ENCODE data around the gene CHI3L1.

The CHI3L1 gene

DNA sequence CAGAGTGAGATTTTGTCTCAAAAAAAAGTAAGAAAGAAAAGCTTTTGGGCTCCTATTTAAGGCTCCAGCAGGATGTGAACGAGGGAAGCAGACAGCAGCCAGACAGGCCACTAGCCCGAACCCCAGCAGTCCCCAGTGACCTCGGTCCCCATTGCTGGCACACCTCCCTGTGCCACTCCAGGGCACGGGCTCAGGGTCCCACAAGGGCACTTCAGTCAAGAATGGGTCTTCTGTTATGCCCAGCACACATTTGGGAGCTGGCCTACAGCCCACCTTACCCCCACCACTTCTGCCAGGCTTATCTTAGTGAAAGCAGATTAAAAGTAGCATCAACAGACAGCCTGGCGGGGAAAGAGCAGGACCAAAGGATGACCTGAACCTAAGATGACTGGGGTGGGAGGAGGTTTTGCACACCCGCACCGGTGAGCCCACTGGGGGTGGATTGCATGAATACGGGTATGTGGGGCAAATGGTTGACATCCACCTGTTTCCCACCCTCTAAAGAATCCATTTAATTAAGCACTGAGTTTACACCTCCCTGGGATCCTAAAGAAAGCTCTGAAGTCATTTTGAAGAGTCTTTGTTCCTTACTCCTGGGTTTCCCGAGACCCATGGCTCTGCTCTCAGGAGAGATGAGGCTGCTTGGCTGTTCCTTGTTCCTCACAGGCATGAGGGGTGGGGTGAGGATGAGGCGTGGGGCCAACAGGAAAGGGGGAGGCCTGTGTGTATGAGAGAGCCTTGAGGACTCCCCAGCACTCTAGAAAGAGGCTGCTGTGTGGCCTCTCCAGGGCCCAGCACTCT is 4.7 kb downstream of the CHI3L1 start:
- DNase-seq (ENCODE audit: low read depth in 2 of 2) = no peak

DNA sequence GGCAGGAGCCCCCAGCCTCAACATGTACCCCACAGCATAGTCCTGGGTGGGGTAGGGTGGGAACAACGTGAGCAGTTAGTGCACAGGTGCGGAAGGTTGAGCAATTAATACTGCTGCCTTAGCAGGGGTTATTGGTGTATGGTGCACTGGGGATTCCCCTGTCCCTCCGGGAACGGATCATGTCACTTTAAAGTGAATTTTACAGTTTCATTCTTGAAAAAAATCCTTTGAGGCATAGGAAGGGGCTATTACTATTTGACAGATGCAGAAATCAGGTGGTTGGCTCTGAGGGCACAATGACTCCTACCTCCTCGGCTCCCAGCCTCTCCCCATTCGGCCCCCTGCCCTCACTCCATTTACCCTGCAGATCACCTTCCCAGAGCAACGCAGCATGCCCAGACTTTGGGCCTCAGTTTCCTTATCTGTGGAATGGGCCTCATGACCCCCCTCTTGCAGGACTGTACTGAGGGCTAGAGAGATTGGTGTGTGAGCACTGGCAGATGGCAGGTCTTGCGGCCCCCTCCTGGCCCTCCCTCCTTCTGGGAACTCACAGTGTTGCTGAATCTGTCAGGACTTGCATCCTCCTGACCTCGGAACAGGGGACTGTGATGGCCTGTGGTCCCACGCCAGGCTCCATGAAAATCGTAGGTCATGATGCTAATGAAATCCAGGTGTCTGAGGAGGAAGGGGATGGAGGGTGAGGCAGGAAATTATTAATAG is 5.7 kb downstream of the CHI3L1 start:
- no peak for DNase-seq (ENCODE audit: low read depth in 2 of 2)

DNA sequence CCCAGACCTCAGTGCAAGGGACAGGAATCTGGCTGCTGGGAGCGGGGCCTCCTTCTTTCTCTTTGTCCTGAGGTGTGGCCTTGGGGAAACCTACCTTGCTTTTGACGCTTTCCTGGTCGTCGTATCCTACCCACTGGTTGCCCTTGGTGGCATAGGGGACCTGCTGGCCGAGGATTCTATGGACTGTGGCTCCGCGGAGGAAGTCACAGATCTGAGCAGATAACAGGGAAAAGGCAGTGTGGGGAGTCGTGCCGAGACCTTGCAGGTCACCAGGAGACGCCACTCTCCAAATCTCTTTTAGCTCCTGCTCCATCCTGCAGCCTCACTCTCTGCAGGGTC is 6.9 kb downstream of the CHI3L1 start:
- DNase-seq (ENCODE audit: low read depth in 2 of 2) = no peak

DNA sequence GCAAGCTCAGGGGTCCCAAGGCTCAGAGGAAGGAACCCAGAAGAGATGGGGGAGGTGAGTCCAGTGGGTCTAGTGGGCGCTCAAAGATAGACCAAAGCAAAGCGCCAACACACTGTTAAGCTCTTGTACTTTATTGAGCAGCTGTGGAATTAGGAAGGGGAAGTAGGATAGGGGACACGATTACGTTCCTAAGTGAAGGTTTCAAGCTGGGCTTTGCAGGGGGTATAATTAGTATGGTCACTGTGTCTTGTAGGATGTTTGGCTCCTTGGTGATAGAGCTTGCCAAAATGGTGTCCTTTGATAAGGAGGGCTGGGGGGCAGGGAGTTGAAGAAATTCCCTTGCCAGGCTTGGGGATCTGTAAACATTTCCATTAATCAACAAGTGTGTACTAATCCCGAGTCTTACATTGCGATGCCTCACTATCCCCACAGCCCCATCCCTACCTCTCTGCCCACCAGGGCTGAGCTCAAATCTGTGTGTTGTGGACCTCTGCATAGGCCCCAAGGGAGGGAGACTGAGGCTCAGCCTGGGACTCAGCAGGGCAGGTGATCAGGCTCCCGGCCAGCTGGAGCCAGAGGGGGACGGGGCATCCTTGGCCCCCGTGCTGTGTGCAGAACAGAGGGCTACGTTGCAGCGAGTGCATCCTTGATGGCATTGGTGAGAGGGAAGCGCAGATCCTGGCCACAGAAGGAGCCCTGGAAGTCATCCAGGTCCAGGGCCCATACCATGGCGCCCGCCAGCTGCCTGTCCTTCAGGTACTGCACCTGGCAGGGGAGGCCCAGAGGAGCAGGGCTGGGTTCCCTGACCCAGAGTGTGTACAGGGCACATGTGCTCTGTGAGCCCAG is 7.5 kb downstream of the CHI3L1 start:
- DNase-seq (ENCODE audit: low read depth in 2 of 2) = no peak

DNA sequence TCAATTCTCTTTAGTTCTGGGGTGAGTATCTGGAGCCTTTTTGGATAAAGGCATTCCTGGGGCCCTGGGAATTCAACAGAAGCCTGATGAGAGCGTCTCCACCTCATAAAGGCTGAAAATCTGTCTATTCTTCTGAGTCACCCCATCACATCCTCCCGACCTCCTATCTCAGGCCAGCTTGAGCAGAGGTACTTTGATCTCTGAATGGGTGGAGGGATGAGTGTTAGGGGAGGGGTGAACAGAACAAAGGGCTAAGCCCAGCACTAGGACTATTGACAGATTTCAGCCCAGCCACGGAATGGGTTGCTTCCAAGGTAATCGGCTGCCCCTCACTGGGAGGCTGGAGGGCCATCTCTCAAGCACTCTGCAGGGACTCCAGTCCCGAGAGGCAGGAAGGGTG is 8.4 kb downstream of the CHI3L1 start:
- DNase-seq (ENCODE audit: low read depth in 2 of 2) = no peak

DNA sequence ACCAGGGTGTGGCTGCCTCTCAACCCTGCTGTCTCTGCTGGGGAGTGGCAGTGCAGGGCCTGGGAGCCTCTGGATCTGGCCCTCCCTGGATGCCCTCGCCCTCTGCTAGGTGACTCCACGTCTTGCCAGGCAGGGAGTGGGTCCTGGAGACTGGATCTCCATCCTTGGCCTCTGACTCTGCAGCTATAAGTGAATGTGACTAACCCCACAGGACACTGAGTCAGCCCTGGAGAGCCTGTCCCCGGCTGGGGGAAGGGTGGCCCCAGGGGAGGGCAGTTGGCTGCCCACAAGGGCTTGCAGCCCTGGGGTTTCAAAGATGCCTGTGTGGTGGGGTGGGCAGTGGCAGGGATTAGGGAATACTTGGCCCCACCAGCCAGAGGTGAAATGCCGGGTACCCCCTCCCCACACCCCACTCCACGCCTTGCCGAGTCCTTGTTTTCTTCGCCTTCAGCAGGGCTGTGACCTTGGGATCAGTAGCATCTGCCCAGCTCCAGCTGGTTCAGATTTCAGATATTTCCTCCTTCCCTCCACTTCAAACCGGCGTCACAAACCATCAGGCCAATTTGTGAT is 8.9 kb downstream of the CHI3L1 start:
- no peak for DNase-seq (ENCODE audit: low read depth in 2 of 2)

DNA sequence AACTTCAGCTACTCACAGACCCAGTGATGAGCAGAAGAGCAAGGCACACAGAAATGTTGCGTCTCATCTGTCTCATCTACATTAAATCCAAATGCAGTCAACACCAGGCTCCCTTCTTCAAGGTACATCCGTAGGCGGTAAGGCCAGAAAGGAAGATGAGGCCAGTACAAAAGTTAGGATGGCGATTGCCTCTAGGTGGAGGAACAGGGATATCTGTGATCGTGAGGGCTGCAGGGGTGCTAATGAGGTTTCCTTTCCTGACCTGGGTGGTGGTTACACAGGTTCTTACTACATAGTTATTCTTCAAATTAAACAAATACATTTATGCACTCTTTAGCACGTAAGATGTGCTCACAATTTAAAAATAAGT is 9.5 kb downstream of the CHI3L1 start:
- DNase-seq (ENCODE audit: low read depth in 2 of 2) = no peak

DNA sequence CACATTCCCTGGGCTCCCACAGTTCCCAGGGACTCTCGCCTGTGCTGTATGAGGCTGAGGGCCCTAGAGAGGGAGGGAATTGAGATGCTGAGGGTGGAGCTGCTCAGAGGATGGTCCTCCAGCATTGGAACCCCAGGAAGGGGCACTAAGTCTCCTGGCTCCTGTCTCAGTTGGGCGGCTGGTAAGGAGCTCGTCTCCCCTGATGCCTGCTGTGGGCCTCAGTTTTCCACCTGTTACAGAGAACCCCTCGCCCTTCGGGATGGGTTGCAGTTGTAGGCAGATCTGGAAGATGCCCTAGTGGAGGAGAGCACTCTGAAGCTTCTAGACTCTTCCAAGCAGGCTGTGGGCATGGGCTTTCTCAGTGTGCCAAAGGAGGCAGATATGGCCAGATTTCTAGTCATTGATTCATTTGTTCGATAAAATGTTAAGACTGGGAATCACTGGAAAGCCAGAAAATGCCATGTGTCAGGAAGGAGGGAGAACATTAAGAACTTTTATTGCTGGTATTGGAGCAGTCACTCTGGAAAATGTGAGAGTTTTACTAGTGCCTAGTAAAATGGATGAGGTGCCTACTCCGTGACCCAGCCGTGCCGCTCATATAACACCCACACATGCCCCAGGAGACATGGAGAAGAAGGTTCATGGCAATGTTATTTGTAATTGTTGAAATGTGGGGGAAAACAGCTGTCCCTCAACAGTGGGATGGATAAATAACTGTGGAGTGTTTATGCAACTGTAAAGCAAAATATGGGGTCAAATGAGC is 10.1 kb downstream of the CHI3L1 start:
- no peak for DNase-seq (ENCODE audit: low read depth in 2 of 2)

DNA sequence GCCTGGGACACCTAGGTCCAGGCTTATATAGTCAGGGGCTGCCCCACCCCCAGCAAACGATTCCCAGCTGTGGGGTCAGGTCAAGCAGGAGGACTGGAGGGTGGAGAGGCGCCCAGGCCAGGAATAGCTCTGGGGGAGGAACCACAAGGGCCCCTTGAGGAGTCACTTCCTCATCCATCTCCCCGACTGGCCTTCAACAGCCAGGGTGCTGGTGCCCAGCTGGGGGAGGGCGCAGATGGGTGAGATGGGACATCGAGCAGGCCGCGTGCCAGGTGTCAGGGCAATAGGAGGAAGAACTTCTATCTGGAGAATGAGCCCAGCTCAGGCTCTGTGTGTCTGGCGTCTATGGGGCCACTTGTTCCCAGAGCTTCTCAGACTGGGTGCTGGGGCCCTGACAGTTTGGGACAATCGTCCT is 10.7 kb downstream of the CHI3L1 start:
- DNase-seq (ENCODE audit: low read depth in 2 of 2) = no peak

DNA sequence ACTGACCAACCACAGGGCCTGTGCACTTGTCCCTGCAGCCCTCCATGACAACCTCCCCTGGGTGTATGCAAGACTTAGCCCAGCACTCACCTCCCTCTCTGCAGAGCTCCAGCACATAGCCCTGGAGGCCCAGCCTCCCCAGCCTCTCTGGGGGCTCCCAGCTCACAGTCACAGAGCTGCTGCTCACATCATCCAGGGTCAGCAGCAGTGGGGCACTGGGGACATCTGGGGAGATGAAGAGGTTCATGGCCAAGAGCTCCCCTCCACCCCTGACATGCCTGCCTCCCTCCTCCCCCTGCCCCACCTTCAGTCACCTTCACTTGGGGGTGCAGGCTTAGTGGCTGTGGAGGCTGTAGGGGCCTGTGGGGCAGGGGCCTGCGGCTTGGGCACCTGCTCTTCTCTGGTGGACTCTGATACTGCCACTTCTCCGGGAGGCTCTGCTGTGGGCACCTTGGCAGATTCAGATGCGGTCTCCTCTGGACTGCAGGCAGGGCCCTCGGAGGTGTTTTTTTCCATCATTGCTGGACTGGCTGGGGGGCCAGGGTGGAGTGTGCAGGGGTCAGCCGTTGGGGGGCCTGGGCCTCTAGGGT is 11.2 kb downstream of the CHI3L1 start, which contains the start of gene MYBPH:
MYBPH (minus strand) TSS at position 590 of the 590 bp plus-strand sequence; CDS start at position 519, 71 bp downstream.
- DNase-seq (ENCODE audit: low read depth in 2 of 2) = no peak

DNA sequence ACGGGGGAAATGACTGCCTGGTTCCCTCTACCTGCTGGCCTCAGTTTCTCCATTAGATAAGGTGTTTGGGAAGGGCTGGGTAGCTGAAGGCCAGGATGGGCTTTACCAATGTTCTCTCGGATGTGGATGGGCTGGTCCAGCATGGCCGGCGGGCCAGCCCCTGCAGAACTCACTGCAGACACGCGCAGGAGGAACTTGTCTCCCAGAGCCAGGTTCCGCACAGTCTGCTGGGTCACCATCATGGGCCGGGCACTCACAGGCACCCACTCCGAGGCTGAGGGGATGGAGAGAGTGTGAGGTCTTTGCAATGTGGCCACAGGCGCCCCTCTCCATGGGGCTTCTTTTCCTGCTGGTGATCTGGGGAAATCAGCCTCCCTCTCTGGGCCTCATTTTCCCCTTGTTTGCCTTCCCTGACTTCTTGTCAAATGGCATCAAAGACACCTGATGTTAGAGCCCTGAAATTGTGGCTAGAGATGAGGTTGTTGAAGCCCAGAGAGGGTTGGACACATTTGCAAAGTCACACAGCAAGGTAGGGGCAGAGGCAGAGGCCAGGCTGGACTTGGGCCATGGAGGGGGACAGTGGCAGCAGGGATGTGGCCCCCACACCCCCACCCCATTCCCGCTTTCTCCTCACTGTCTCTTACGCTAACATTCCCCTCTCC is 12.0 kb downstream of the CHI3L1 start:
- DNase-seq (ENCODE audit: low read depth in 2 of 2) = no peak

DNA sequence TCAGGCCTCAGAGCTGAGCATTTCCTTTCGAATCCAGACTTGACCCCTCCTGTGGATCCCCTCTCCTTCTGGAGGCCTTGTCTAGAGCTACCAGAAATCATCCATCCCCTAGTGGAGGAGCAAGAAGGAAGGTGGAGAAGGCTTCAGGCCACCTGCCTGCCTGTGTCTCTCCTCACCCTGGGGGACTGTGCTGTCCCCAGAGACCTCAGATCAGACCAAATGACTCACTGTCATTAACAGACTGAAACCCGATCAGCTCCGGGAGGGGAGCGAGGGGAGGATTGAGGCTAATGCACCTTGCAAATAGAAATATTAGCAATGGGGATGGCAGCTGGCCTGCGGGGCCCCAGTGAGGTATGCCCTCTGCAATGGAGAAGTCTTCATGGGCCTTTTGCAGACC is 12.9 kb downstream of the CHI3L1 start:
- DNase-seq (ENCODE audit: low read depth in 2 of 2) = no peak

DNA sequence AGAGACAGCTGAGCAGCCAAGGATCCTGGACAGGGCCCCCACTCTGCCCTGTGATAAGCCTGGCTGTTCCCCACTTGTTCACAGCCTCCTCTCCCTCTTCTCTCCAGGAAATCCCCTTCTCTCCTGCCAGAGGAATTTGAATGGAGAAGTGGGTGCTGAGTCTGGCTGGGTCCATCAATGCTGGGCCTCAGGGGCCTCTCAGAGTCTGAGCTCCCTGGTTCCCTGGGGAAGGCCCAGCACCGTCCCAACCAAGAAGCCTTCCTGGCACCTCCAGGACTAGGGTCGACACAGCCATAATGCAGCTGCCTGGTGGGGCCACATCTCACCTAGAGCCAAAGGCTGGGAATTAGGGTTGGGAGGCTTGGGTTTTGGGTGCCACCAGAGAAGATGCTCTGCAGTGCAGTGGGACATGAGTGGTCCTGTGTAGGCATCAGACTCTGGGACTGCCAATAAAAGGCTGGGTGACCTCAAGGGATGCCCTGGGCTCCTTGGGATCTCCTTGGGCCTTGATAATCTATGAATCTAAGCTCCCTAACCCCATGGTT is 13.4 kb downstream of the CHI3L1 start:
- no peak for DNase-seq (ENCODE audit: low read depth in 2 of 2)

DNA sequence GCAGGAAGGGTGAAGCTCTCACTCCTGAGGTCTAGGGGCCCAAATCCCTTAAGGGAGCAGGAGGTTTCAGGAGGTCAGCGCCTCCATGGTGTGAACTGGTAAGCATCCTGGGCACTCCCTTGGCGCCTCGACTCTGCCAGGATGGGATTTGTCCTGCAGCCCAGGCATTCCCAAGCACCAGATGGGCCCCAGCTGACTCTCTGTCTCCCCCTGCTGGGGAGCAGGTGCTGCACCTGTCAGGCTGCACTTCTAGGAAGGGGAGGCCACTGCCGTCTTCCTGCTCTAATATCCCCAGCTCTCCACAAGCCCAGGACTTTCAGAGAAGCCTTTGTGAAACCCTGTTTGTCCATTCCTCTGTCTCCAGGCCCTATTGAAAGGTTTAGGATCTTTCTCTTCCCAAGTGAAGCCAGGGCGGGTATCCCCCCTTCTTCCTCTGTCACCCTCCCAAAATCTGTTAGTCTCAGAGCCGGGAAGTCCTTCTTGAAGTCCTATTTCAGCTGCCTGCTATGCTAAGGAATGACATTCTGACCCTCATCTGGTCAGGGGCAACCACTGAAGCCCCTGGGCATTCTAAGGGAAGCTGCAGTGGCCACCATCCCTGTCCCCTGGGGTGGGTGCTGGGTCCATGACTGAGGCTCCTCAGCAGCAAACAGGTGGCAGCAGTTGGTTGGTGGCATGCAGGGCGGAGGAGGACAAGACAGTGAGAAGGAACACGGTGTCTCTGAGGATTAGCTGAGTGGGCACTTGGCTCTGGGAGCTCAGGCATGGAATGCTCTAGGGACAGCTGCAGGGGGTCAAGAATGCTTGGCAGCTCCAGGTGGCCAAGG is 14.1 kb downstream of the CHI3L1 start:
- peak; percentile 37 to 50 for DNase-seq (ENCODE audit: low read depth in 2 of 2)

DNA sequence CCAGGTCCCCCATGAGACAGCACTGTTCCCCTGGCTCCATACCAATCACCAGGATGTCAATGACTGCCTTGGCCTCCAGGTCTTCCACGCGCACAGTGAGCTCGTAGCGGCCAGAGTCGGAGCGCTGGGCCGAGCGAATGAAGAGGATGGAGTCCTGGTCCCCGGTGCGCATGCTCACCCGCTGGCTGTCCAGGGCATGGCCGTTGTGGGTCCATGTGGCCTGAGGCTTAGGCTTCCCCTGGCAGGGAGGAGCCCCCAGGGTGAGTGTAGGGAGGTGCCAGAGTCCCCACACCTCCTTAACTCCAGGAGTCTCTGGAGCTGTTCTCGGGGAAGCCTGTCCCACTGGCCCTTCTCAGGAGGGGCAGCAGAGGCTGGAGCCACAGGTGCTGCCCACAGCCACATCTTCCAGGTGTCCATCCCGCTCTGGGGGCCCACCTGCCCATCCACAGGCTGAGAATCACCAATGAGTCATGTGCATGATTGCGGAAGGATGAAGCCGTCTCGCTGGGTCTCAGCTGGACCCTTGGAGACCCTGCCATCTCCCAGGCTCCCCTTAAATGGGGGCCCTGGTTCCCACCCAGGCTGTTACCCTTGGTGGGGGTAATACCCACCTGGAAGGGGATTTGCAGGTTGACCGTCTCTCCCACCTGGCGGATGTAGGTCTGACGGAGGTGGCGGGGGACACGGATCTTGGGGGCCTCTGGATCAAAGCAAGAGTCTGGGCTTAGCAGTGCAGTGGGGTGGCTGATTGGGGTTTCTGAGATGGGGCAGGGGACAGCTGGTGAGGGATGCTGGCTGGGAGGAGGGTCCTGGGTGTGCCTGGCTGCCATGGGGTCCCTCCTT is 14.9 kb downstream of the CHI3L1 start:
- DNase-seq (ENCODE audit: low read depth in 2 of 2) = no peak

DNA sequence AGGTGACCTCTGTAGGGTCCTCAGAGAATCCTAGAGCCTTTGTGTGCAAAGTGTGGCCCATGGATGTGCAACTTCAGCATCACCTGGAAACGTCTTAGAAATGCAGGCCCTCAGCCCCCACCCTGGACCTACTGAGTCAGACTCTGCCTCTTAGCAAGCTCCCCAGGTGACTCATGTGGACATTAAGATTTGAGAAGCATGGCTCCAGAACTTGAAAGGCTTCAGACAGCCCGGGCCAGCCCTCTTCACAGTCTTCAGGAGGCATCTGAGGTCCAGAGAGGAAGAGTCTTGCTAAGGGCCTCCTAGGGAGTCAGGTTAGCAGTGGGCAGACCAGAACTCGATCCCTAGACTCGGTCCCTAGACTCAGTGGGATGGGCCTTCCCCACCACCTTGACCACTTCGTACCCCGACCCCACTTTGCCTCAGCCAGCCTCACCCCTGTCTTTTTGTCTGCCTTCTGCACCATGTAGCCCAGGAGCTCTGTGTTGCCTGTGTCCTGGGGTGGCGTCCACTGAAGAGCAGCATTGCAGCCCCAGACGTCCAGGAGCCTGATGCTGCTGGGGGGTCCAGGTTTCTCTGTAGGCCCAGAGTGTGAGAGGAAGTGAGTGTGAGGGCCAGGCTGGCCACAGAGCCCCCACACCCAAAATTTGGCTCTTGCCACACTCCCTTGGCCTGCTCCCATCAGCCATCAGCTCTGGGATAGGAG is 15.7 kb downstream of the CHI3L1 start:
- no peak for DNase-seq (ENCODE audit: low read depth in 2 of 2)

DNA sequence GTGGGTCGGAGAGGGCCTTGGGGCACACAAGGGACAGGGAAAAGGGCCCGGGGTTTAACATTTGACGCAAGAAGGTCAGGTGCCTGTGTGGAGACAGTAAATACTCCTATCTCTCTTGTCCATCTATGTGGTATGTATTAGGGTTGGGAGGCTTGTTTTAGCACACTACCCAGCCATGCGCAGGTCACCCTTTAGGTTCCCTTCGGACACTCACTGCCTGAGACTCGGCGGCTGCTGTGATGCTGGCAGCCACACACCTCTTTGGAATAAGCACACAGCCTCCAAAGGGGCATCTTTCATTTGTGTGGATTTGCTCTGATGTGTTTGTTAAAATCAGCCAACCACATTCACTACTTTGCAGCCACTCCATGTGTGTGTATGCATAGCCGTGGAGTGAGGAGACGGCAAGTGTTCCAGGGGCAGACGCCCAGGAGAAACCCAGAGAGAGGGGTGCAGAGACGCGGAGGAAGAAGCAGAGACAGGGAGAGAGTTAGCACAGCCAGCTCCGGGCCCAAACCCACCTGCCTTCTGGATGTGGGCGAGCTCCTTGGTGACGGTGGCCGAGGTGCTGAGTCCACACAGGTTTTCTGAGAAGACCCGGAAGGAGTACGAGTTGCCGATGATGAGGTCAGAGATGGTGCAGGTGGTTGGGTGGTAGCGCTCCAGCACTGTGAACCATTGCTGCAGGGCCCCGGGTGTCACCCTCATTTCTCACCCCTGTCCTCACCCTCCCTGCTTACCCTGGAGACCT is 16.6 kb downstream of the CHI3L1 start:
- DNase-seq (ENCODE audit: low read depth in 2 of 2) = no peak

Measured in stimulated activated CD4-positive, alpha-beta T cell treated with anti-CD3 and anti-CD28 coated beads, Interleukin-4, amount 100 ng/mL, for 48 hours (primary cell).